NCI-H2171 treated with DMSO at 0.1 percent for 48 hours (cell line): ENCODE results near the gene PPP1CA.
"Not testable (repeated sequence)": the region's sequence is repeated elsewhere in the genome, so short reads cannot be mapped to it uniquely, and the experiment has no call there.

ENCODE experiments used
- DNase-seq: peaks from one replicate; lab custom pipeline; 2025; lab: John Stamatoyannopoulos, UW

Gene PPP1CA

DNA sequence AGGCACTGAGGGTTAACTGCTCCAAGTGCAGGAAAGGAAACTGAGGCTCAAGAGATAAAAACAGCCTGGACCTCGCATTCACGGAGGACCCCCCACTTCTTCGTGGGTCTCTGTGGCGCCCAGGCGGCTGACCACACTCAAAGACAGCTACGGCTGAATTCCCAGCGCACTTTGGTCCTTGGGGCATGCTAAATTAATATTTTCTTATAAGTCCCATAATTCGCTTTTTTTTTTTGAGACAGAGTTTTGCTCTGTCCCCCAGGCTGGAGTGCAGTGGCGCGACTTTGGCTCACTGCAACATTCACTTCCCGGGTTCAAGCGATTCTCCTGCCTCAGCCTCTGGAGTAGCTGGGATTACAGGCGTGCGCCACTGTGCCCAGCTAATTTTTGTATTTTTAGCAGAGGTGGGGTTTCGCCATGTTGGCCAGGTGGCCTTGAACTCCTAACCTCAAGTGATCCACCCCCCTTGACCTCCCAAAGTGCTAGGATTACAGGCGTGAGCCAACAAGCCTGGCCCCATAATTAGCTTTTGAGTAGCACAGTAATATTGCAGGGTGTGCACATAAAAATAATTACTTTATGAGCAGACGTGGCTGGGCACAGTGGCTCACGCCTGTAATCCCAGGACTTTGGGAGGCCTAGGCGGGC, 658 bp upstream of the PPP1CA start:
- DNase-seq, result not testable (repeated sequence)

DNA sequence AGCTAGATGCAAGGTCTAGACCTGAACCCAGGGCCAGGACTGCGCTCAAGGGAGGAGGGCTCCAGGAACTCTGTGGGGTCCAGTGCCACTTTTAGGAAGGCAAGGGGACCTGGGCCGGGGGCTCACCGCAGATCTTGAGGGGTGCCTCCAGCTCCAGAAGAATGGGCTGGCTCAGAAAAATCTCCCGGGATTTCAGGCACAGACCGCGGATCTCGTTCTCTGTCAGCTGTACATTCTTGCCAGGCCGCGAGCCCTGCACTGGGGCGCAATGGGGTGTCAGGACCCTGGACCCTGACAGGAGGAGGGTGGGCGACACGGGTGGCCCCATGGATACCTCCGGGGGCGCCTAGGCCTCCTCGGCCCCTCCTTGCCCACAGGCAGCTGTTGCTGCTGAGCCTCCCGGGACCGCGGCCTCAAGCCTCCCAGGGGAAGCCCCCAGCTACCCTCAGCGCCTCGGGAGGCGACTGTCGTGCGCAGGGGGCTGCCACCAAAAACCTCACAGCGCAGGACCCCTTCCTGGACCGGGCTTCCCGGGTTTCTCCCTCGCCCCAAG, 640 bp downstream of the PPP1CA start:
- DNase-seq, result no peak

DNA sequence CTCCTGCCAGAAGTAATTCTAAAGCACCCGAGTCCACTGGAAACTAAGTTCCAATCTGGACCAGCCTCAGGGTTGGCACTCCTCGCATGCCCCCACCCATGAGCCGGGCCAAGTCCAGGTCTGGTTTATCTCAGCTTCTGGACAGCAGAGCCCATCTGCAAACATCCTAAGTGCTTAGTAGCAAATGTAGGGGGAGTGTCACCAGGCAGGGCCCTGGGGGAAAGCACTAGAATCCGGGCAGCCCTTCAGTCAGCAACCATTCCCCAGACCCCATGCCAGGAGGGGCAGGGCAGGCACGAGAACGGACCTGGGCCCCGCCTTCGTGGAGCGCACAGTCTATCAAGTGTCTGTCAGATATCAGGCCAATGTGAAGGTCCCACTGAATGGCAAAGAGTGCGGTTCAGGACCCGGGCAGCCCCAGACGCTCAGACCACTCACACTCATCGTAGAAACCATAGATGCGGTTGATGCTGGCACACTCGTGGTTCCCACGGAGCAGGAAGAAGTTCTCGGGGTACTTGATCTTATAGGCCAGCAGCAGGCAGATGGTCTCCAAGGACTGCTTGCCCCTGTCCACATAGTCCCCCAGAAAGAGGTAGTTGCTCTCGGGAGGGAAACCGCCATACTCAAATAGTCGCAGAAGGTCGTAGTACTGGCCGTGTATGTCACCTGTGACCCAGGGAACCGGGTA, 1.3 kb downstream of the PPP1CA start:
- DNase-seq, result no peak

DNA sequence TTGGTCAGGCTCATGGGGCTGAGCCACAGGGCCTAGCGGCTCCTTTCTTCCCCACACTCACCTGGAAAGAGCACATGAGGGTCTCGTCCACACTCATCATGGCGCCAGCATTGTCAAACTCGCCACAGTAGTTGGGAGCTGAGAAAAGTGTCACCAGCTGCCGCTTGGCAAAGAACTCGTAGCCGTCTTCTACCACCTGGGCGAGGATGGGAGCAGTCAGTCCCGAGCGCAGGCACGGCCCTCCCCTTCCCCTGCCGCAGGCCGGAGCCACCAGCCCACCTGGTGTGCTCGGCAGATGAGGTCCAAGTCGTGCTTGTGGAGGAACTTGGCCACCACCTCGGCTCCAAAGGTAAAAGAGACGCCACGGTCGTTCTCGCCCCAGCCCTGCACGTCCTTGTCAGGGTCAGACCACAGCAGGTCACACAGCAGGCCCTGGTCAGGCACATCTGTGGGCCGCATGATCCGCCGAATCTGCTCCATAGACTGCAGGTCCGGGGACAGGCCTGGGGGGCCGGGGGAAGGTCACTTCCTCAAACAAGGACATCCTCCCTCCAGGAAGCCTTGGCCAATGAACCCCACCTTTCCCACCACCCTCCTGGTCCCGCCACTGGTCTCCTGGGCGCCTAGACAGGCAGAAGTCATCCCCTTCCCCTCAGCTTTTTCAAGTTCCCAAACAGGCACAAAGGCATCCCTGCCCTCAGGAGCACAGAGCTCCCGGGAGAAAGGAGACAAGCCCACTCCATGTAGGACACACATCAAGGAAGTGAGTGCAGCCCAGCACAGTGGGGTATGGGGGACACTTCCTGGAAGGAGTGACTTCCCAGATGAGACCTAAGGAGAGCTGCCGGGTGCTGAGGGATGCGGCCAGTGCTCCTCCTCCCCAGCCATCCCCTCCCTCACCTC, 2.7 kb downstream of the PPP1CA start:
- DNase-seq, result no peak

DNA sequence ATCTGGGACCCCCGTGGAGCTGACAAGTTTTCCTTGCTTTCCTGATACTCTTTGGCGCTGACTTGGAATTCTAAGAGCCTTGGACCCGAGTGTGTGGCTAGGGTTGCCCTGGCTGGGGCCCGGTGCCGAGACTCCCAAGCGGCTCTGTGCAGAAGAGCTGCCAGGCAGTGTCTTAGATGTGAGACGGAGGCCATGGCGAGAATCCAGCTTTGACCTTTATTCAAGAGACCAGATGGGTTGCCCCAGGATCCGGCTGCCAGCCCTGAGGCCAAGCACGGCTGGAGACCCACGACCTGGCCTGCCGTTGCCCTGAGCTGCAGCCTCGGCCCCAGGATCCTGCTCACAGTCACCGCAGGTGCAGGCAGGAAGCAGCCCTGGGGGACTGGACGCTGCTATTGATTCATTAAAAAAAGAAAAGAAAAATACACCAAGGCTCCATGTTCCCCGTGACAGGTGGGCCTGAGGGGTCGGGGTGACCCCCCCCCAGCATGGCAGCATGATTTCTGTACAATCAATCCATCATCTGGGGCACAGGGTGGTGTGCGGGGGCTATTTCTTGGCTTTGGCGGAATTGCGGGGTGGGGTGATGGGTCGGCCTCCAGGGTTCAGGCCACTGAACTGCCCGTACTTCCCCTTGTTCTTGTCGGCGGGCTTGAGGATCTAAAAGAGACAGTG, 3.5 kb downstream of the PPP1CA start:
- no peak for DNase-seq

DNA sequence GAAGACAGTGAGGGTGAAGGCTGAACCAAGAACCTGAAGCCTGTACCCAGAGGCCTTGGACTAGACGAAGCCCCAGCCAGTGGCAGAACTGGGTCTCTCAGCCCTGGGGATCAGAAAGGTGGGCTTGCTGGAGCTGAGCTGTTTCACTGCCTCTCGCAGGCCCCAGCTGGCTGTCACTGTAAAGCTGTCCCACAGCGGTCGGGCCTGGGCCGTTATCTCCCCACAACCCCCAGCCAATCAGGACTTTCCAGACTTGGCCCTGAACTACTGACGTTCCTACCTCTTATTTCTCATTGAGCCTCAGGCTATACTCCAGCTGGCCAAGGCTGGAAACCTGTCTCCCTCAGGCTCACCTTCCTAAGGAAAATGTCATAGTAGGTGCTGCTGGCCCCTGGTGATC, 4.1 kb downstream of the PPP1CA start:
- no peak for DNase-seq

DNA sequence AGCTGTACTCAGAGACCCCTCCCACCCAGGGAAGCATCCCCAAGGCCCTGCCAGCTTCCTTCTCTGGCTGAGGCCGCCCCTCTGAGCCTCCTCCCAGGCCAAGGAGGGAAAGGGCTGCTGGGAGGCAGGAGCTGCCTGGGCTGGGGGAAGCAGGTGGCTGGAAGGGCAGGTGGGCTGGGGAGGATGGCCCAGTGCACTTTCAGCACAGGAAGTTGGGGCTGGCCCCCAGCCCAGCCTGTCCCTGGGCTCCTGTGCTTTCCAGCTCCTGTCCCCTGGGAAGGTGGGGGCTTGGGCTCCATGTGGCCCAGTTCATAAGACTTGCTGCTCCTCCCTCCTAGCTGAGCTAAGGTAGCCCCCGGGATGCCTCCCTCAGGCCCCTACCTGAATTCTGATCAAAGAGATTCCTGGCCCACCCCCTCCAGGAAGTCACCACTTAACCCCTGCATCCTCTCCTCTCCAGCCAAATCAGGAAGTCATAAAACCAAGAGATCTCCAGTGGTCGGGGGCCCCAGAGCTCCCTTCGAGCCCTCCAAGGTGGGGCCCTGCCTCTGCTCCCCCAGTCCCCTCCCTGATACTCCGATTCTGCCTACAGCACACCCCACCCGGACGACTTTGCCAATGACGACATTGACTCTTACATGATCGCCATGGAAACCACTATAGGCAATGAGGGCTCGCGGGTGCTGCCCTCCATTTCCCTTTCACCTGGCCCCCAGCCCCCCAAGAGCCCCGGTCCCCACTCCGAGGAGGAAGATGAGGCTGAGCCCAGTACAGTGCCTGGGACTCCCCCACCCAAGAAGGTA, 4.9 kb downstream of the PPP1CA start:
- DNase-seq, result no peak

DNA sequence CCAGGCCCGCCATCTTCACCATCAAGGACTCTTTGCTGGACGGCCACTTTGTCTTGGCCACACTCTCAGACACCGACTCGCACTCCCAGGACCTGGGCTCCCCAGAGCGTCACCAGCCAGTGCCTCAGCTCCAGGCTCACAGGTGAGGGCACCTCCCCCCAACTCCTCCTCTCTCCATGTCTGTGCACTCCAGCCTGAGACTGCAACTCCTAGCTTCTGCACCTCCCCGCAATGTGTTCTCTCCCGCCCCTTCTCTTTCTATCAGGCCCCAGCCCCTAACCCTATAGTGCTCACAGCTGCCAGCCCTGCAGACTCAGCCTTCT, 5.4 kb downstream of the PPP1CA start:
- no peak for DNase-seq

DNA sequence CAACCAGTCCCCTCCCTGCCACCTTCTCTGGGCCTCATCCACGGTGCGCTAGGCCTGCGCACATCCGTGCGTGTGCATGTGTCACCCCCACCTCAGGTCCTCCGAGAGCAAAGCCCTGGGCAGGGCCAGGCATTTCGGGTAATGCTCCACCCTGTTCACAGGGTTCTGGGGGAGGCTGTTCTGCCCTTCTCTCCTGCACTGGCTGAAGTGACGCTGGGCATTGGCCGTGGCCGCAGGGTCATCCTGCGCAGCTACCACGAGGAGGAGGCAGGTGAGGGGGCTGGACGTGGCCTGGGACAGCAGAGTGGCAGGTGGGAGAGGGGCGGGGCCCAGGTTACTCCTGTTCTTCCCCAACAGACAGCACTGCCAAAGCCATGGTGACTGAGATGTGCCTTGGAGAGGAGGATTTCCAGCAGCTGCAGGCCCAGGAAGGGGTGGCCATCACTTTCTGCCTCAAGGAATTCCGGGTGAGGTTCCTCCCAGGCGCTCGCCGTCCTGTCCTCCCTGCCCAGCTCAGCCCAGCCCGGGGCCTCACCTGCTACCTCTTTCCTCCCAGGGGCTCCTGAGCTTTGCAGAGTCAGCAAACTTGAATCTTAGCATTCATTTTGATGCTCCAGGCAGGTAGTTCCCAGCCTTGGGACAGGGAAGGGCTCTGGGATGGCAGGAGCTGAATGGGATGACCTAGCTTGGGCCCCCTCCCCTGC, 6.0 kb downstream of the PPP1CA start:
- DNase-seq, result no peak

DNA sequence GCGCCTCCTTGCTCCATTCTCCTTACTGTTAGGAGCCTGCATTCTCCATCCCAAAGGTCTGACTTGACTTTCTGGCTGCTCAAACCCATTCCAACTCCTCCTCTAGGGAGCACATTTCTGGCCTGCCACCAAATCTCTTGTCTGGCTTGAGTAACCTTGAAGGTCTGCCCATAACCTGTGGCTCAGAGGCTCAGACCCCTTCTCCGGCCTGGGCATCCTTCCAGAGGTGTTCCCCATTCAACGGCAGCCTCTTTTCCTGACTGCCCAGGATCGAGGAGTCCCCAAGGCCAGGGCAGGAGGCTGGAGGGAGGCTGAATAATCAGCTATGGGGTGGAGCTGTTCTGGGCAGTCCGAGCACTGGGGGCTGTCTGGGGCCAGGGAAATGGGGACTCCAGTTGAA, 7.7 kb downstream of the PPP1CA start:
- DNase-seq, result no peak

DNA sequence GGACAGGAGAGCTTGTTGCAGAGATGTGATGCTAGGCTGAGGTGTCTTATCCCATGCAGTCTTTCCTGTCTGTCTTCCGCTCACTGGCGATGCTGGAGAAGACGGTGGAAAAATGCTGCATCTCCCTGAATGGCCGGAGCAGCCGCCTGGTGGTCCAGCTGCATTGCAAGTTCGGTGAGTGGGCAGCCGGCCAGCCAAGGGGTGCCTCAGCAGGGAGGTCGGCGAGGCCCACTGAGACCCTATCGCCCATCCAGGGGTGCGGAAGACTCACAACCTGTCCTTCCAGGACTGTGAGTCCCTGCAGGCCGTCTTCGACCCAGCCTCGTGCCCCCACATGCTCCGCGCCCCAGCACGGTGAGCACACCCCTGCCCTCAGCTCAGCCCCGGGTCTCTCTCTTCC, 8.2 kb downstream of the PPP1CA start:
- no peak for DNase-seq

DNA sequence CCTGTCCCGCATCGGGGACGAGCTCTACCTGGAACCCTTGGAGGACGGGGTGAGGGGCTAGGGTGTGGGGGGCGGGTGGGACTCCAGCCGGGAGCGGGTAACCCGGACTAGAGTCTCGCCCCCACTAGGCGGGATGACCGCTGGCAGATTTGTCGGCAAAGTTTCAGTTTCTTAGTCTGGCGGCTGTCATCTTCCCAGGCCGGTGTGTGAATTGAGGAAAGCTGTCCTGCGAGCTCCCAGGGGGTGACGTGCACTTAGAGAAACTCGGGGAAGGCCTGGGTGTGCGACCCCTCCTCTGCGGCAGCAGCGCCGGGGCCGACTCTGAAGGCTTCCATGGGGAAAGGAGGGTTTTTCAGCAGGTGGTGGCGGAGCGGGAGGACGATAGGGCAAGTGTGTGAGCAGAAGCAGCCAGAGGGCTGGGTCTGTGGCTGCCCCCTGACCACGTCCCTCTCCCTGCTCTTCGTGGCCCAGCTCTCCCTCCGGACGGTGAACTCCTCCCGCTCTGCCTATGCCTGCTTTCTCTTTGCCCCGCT, 9.4 kb downstream of the PPP1CA start:
- DNase-seq, result no peak

DNA sequence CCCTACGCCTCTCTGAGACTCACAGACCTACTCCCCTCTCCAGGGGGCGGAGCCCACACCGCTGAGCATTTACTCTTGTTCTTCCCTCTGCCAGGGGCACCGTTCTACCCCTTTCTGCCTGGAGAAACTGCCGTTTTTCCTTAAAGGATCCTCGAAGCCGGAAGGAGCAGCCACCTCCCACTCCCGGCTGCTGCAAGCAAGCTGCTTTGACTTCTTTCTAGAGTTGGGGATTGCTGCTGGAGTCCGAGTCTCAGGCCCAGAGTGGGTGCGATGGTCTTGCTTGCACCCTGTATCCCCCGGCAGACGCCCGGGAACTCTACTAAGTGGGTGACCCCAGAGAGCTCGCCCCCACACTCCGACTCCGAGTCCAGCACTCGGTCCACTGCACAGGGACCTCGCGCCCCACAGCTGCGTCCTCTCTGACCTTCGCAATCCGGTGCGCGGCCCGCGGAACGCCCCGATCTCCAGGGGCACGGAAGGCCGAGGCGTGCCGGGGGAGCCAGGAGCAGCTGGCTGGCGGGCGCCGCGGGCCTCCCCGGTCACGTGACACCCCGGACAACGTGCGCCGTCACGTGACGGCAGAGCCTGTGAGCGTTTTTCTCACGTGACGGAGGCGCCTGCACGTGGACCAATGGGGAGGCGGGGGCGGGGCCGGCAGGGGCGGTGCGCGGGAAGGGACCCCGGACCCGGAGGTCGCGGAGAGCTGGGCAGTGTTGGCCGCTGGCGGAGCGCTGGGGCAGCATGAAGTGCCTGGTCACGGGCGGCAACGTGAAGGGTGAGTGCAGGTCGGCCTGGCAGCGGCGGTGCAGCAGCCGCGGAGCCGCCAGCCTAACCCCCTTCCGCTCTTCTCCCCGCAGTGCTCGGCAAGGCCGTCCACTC, 10.1 kb downstream of the PPP1CA start, which contains the start of gene RAD9A:
TSS of gene RAD9A (plus strand) at position 683 of the 879 bp plus-strand sequence. CDS start at position 742, 59 bp downstream.
- peak; percentile 88 for DNase-seq

DNA sequence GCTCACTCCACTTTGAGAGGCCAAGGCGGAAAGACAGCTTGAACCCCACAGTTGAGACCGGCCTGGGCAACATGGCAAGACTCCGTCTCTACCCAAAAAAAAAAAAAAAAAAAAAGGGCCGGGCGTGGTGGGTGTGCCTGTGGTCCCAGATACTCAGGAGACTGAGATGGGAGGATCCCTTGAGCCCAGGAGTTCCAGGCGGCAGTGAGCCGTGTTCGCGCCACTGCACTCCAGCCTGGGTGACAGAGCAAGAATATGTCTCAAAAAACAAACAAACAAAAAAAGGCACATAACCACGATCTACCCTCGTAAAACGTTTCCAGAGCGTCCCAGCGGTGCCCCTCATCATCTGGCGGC, 10.7 kb downstream of the PPP1CA start:
- DNase-seq, result no peak

DNA sequence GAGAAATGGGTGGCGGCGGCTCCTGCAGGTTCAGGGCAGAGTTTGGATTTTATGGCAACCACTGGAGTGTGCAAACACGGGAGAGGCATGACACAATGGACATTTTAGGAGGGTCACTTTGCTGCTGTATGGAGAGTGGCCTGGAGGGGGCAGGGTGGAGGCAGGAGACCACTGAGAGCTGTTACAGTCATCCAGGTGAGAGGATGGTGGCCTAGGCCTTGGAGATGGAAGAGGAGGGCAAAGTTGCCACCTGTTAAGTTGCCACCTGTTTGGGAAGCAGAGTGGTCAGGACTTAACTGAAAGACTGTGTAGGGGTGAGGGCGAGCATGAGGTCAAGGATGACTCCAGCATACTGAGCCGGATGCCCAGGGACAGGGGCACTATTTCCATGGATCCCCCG, 12.2 kb downstream of the PPP1CA start:
- no peak for DNase-seq

DNA sequence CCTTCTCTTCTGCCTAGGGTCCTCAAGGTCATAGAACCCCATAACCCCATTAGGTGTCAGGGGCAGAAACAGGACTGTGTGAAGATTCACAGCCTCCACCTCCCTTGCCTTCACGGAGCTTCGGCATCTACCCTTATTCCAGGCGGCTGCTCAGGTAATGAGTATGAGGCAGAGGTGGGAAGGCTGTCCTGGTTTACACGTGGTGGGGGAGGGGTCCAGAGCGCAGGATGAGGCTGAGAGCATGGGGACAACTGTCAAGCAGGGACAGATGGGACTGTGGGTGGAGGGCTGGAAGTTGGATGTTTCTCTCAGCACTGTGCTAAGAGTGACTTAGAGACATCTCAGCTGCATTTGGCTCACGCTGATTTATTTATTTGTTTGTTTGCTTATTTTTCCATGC, 14.1 kb downstream of the PPP1CA start:
- no peak for DNase-seq

DNA sequence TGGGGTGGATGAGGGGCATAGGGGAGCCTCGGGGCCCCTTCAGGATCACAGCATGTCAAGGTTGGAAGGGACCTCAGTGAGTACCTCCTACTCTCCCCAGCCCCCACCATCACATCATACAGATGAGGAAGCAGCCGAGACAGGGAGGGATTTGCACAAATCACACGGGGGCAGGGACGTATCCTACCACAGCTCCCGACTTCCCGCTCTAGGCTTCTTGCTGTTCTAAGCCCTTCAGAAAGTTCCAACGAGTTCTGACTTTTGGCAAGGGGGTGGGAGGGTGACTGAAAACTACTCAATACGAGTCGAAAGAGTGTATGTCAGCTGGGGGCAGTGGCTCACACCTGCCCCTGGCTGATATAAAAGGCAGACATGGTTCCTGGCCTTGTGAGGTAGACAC, 14.6 kb downstream of the PPP1CA start:
- no peak for DNase-seq

DNA sequence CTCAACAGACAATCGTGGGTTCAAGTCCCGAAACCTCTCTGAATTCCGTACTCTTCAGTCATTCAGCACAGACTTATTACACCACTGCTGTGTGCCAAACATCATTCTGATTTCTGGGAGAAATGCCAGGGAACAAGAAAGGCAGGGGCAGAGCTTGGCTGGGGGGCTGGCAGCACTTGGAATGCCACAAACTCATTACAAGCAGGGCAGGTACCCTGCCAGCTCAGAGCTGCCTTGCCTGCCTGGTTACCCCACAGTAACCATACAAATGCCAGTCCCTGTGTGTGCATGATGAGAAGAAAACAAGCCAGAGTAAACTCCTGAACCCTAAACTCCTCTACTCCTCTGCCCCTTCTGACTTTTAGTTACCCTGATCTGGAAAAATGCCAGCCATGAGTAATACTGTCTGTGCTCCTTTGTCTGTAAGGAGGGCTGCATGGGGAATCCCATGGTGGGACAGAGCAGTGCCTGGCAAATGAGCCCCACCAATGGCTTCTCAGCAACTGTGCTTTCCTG, 16.7 kb downstream of the PPP1CA start:
- no peak for DNase-seq
